ENCODE data around the gene HECTD4. TPM values are rescaled to one million over a fixed set of nuclear protein-coding genes. Genes with fewer than 3 reads are reported as not detected.

HECTD4 gene
- total and polyA plus RNA-seq, 12 donors: 3.0 to 33.7 (median 23.9) TPM

DNA sequence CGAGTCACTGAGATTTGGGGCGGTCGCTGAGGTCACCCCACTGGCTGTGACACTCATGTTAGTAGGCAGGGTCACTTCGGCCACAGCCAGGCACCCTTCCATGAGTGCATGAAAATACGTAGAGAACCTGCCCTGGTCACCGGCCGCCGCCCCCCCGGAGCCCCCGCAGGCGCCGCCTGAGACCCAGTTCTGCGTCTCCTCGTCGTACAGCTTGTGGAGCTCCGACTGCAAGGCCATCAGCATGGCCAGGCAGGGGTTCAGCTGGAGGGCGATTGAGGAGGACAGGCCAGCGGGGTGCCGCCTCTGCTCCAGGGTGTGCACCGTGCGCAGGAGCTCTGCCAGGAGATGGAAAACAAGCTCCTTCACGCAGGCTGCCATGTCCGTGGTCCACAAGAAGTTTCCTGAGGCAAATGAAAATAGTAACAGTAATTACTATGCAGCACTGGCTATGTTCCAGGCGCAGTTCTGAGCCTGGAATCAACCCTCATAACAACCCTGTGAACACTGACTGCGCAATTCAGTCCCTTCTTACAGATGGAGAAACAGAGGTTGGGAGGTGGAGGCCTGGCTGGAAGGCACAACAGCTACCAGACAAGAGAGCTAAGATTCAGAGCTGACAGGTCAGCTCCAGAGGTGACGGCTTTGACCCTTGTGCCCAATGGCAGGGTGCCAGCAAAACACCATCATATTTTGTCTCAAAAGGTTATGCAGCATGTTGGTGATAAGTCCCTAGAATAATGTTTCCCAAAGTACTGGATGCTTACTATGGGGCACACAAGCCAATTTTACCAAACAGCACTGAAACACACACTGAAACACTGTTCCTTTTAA is 196.9 kb downstream of the HECTD4 start:
- H3K4me3 ChIP-seq: no peak overlapping the region
- DNase-seq (no peak), ATAC-seq (peak in 2 of 8 donors; percentile 22 to 46)
- TF ChIP-seq, protein P1, sequence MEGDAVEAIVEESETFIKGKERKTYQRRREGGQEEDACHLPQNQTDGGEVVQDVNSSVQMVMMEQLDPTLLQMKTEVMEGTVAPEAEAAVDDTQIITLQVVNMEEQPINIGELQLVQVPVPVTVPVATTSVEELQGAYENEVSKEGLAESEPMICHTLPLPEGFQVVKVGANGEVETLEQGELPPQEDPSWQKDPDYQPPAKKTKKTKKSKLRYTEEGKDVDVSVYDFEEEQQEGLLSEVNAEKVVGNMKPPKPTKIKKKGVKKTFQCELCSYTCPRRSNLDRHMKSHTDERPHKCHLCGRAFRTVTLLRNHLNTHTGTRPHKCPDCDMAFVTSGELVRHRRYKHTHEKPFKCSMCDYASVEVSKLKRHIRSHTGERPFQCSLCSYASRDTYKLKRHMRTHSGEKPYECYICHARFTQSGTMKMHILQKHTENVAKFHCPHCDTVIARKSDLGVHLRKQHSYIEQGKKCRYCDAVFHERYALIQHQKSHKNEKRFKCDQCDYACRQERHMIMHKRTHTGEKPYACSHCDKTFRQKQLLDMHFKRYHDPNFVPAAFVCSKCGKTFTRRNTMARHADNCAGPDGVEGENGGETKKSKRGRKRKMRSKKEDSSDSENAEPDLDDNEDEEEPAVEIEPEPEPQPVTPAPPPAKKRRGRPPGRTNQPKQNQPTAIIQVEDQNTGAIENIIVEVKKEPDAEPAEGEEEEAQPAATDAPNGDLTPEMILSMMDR (IDR thresholded peaks at IDR 0.05): no peak
- no peaks in the 10 kb centered on the region for H3K9me3 ChIP-seq
- H3K27ac ChIP-seq: no peak overlapping the region
- peaks cover 0 to 97% (median 20%) of the 10 kb centered on the region in 9 donors for H3K36me3 ChIP-seq
- no peaks in the 10 kb centered on the region for H3K27me3 ChIP-seq
- WGBS, 2 donors: 89 to 90% methylated on average over 26 of the region's 26 CpGs
- no peaks in the 10 kb centered on the region for H3K4me1 ChIP-seq
- intact Hi-C loops (cut with DNase I): no loop called here

DNA sequence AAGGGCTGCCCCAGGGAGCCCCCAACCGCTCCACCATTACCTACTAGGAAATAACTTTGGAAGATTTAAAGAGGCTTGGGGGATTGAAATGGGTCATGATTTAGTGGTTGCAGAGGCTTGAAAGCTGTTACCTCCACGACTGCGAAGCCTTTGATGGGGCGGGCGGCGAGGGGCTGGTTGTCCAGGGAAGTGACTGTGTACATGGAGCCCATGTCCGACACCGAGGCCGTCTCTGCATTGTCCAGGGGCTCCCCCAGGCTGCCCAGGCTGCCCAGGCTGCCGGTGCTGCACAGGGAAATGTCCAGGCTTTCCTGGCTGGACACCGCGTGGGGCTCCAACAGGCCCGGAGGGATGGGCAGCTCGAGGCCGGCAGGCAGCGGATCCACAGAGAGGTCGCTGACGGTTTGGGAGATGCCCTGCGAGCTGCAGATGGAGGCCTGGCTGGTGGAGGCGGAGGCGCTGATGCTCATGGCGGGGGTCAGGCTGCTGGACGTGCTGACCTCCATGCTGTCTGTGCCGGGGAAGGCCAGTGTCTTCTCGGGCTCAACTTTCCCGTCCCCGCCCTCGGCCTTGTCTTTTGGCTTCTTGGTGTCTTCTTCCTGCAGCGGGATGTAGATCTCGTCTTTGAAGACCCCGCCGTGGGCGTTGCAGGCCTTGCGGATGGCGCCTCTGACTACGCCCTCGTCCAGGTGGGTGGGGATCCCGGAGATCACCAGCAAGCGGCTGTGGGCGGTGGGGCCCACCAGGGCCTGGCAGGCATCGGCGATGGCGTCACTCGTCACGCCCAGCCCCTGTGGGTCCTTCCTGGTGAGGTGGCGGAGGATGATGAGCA is 198.0 kb downstream of the HECTD4 start:
- intact Hi-C loops (cut with DNase I): no loop called here
- WGBS, 2 donors: 96 to 97% methylated on average over 46 of the region's 46 CpGs
- TF ChIP-seq, protein P1 (IDR thresholded peaks at IDR 0.05): no peak

DNA sequence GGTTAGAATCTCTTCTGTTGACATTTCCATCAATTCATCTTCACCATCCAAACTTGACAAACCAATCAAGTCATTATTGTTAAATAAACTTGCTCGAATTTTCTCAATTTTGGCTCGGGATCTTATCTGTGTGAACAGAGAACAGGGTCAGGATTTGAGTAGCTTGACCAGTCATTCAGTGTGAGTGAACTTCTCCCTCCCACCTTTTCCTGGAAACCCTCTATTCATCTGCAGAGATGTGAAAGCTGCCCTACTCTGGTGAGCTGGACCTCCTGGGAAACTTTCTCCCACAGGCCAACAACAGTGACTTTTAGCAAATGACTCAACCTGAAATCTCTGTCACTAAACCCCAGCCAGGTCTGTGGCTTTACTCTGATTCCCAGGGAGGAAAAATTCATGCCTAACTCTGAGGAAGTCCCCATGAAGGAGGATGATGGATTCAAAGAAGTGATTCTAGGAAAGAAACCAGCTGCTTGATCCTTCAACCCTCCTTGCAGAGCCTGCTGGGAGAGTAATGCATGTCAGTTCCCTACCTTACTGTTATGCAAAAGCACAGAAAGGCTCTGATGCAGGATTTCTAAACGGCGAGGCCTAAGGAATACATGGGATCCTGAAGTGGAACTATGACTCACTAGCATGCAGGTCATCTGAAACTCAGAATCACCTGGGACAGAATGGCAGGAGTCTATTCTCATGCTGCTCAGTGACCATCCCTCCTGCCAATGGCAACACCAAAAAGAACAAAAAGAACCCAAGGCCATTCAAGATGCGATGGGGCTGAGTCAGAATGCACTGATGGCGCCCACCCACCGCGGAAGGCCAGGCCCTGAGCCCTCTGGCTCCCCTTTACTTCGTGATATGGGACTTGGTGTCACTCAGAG is 198.8 kb downstream of the HECTD4 start:
- DNase-seq (no peak), ATAC-seq (no peak)
- H3K4me1 ChIP-seq: no peaks in the 10 kb centered on the region
- H3K9me3 ChIP-seq: no peaks in the 10 kb centered on the region
- intact Hi-C loops (cut with DNase I): no loop called here
- WGBS, 2 donors: 81 to 82% methylated on average over 9 of the region's 9 CpGs
- no peak overlapping the region for H3K27ac ChIP-seq
- no peak overlapping the region for H3K4me3 ChIP-seq
- H3K27me3 ChIP-seq: no peaks in the 10 kb centered on the region
- H3K36me3 ChIP-seq: peaks cover 0 to 98% (median 30%) of the 10 kb centered on the region in 9 donors
- TF ChIP-seq, protein P1 (IDR thresholded peaks at IDR 0.05): no peak

More for the DNA sequence above, 198.0 kb downstream of the HECTD4 start:
- ATAC-seq (no peak), DNase-seq (no peak)
- Histone ChIP-seq H3K27ac (no peak overlapping the region), H3K36me3 (peaks cover 0 to 97% (median 30%) of the 10 kb centered on the region in 9 donors), H3K27me3 (no peaks in the 10 kb centered on the region), H3K9me3 (no peaks in the 10 kb centered on the region), H3K4me1 (no peaks in the 10 kb centered on the region), H3K4me3 (no peak overlapping the region)

DNA sequence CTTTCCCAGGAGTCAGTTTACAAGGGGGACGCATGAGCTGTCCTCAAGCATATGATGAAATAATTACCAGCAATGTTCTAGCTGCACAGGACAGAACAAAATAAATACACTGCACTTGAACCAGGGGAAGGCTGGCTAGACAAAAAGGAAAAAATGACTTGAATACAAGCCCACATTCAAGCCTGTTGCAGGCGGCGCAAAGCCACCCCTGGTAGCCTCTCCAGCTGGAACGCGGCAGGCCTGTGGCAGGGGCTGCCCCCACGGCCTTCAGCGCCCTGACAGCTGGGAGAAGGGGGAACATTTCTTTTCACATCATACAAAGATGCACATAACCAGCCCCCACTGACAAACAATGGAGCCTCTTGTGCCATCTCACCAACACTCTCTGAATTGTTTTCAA is 199.7 kb downstream of the HECTD4 start:
- Histone ChIP-seq H3K27ac (no peak overlapping the region), H3K4me1 (no peaks in the 10 kb centered on the region), H3K4me3 (no peak overlapping the region), H3K27me3 (no peaks in the 10 kb centered on the region), H3K9me3 (no peaks in the 10 kb centered on the region), H3K36me3 (peaks cover 0 to 99% (median 36%) of the 10 kb centered on the region in 9 donors)
- DNase-seq: no peak
- ATAC-seq: peak in 1 of 8 donors; percentile 29
- intact Hi-C loops (cut with DNase I): no loop called here
- TF ChIP-seq, protein P1 (IDR thresholded peaks at IDR 0.05): no peak
- 81 to 84% methylated on average over 7 of the region's 7 CpGs for WGBS, 2 donors

All from heart right ventricle (tissue), 16 donors.